MCF 10A (cell line): ENCODE measurements around the gene SNX10. TPM values are rescaled to one million over a fixed set of nuclear protein-coding genes. Genes with fewer than 3 reads are reported as not detected.

Source experiments
- BruUV-seq: library from RNA; stranded (reverse); fragments of 400-500 nt; replicated peaks from 2 replicates; lab custom pipeline; 2021; lab: Mats Ljungman, UMichigan
- CTCF ChIA-PET: fragments of 300-600 bp; sonication (Branson Sonifier 250); formaldehyde crosslinking; extraction: SDS; loops from one replicate; lab custom pipeline; 2021; ENCODE audit warnings: antibody characterized with exemption, inconsistent platforms; lab: Yijun Ruan, JAX
- POLR2A ChIA-PET: fragments of 300-600, 350-650 bp; sonication (Branson Sonifier 250); formaldehyde crosslinking; extraction: SDS; loops from one replicate; lab custom pipeline; 2020; ENCODE audit warnings: antibody characterized with exemption, inconsistent platforms; lab: Yijun Ruan, JAX
- DNase-seq: peaks from one replicate; pipeline ENCODE4 v3.0.0-alpha.2; 2018; ENCODE audit not compliant: unreplicated experiment
- H3K27ac Mint-ChIP-seq: one replicate; pipeline ENCODE4 v1.8.0; 2022; ENCODE audit warnings: mild to moderate bottlenecking, low read depth, mixed read lengths; ENCODE audit not compliant: unreplicated experiment
- H3K27me3 Mint-ChIP-seq: one replicate; pipeline ENCODE4 v1.8.0; 2022; ENCODE audit warnings: mixed read lengths; ENCODE audit not compliant: insufficient read depth, unreplicated experiment
- H3K36me3 Mint-ChIP-seq: one replicate; pipeline ENCODE4 v1.8.0; 2022; ENCODE audit warnings: mild to moderate bottlenecking, moderate library complexity, mixed read lengths; ENCODE audit not compliant: insufficient read depth, unreplicated experiment
- H3K4me1 Mint-ChIP-seq: one replicate; pipeline ENCODE4 v1.8.0; 2022; ENCODE audit warnings: mixed read lengths; ENCODE audit not compliant: insufficient read depth, unreplicated experiment
- H3K4me3 Mint-ChIP-seq: one replicate; pipeline ENCODE4 v1.8.0; 2022; ENCODE audit warnings: mild to moderate bottlenecking, moderate library complexity, mixed read lengths; ENCODE audit not compliant: unreplicated experiment
- H3K9me3 Mint-ChIP-seq: one replicate; pipeline ENCODE4 v1.8.0; 2022; ENCODE audit warnings: mixed read lengths; ENCODE audit not compliant: unreplicated experiment
- CTCF ChIP-seq: fragments of 200-600 bp; IDR thresholded peaks from one replicate; pipeline ENCODE4 v1.8.0; 2022; ENCODE audit warnings: antibody characterized with exemption, mild to moderate bottlenecking; ENCODE audit not compliant: unreplicated experiment
- intact Hi-C: fragments of 100-400 bp; cut with micrococcal nuclease; formaldehyde crosslinking; loops from 2 replicates; pipeline ENCODE4 v1.14.1; 2022
- total RNA-seq: library from RNA; stranded (reverse); gene quantifications from 2 replicates; pipeline ENCODE4 v1.2.3, GENCODE V29; 2022

The SNX10 gene
- total RNA-seq, 1 experiment from 2014 or later: 7.1 TPM

GRCh38 chr7:26291251-26291650, 411 bp upstream of the SNX10 start:
- Mint-ChIP-seq H3K4me1 (peaks cover 14% of the 10 kb centered on the region), H3K27ac (no peak overlapping the region), H3K9me3 (no peaks in the 10 kb centered on the region), H3K36me3 (no peaks in the 10 kb centered on the region), H3K4me3 (peak overlapping the region; percentile 79), H3K27me3 (no peaks in the 10 kb centered on the region)
- no TSS peak for BruUV-seq
- intact Hi-C loops: loop anchor here (5.0 kb wide), 1 partner anchor 76 kb away; no protein-coding TSS in a partner anchor
- TF ChIP-seq CTCF: no peak
- no peak for DNase-seq
- POLR2A ChIA-PET: interaction anchor here (0.7 to 1.3 kb wide), 7 partner anchors 74 to 1176 kb away, joined by 3 to 6 read pairs (median 4); partner anchors contain the start of gene CBX3
- CTCF ChIA-PET: interaction anchor here (0.7 to 1.6 kb wide), 6 partner anchors 10 to 768 kb away, joined by 3 to 4 read pairs (median 3); no protein-coding TSS in a partner anchor

GRCh38 chr7:26292768-26293560, 1.3 kb downstream of the SNX10 start:
- ChIA-PET POLR2A (no interaction called here), CTCF (interaction anchor here (0.8 to 1.3 kb wide), 2 partner anchors 8 to 72 kb away, joined by 4 to 6 read pairs; no protein-coding TSS in a partner anchor)
- Mint-ChIP-seq H3K36me3 (no peaks in the 10 kb centered on the region), H3K4me3 (peak overlapping the region; percentile 79), H3K27me3 (no peaks in the 10 kb centered on the region), H3K27ac (no peak overlapping the region), H3K9me3 (no peaks in the 10 kb centered on the region), H3K4me1 (peaks cover 14% of the 10 kb centered on the region)
- DNase-seq: no peak
- TF ChIP-seq CTCF: no peak
- no TSS peak for BruUV-seq
- intact Hi-C loops: loop anchor here (5.0 kb wide), 1 partner anchor 74 kb away; no protein-coding TSS in a partner anchor

GRCh38 chr7:26293569-26294308, 2.1 kb downstream of the SNX10 start:
- no peak for TF ChIP-seq CTCF
- H3K27me3 Mint-ChIP-seq: no peaks in the 10 kb centered on the region
- no peak overlapping the region for H3K4me3 Mint-ChIP-seq
- no peak overlapping the region for H3K27ac Mint-ChIP-seq
- BruUV-seq: TSS peak; percentile 20
- intact Hi-C loops: loop anchor here (5.0 kb wide), 1 partner anchor 74 kb away; no protein-coding TSS in a partner anchor
- no peaks in the 10 kb centered on the region for H3K9me3 Mint-ChIP-seq
- ChIA-PET CTCF (interaction anchor here (0.6 to 1.3 kb wide), 3 partner anchors 9 to 1471 kb away, joined by 3 to 6 read pairs (median 3); no protein-coding TSS in a partner anchor), POLR2A (interaction anchor here (0.6 to 0.8 kb wide), 2 partner anchors 9 to 162 kb away, joined by 3 to 4 read pairs; no protein-coding TSS in a partner anchor)
- peaks cover 14% of the 10 kb centered on the region for H3K4me1 Mint-ChIP-seq
- no peak for DNase-seq
- H3K36me3 Mint-ChIP-seq: no peaks in the 10 kb centered on the region

GRCh38 chr7:26295015-26295414, 3.4 kb downstream of the SNX10 start:
- Mint-ChIP-seq H3K4me3 (no peak overlapping the region), H3K36me3 (no peaks in the 10 kb centered on the region), H3K9me3 (no peaks in the 10 kb centered on the region), H3K27me3 (no peaks in the 10 kb centered on the region), H3K4me1 (peaks cover 14% of the 10 kb centered on the region), H3K27ac (no peak overlapping the region)
- POLR2A ChIA-PET: interaction anchor here (0.8 to 1.0 kb wide), 2 partner anchors 12 to 70 kb away, joined by 3 read pairs; no protein-coding TSS in a partner anchor
- DNase-seq: no peak
- CTCF ChIA-PET: interaction anchor here (0.6 to 1.1 kb wide), 2 partner anchors 204 to 489 kb away, joined by 3 to 5 read pairs; no protein-coding TSS in a partner anchor
- no TSS peak for BruUV-seq
- TF ChIP-seq CTCF: no peak
- intact Hi-C loops: no loop called here
